CD4-positive, alpha-beta T cell treated with Interleukin-21 for 1 hour (primary cell): ENCODE results near the gene MAP2K6.

Experiments used
- DNase-seq: peaks from one replicate; pipeline ENCODE4 v3.0.0-alpha.2; 2020

MAP2K6 gene

DNA sequence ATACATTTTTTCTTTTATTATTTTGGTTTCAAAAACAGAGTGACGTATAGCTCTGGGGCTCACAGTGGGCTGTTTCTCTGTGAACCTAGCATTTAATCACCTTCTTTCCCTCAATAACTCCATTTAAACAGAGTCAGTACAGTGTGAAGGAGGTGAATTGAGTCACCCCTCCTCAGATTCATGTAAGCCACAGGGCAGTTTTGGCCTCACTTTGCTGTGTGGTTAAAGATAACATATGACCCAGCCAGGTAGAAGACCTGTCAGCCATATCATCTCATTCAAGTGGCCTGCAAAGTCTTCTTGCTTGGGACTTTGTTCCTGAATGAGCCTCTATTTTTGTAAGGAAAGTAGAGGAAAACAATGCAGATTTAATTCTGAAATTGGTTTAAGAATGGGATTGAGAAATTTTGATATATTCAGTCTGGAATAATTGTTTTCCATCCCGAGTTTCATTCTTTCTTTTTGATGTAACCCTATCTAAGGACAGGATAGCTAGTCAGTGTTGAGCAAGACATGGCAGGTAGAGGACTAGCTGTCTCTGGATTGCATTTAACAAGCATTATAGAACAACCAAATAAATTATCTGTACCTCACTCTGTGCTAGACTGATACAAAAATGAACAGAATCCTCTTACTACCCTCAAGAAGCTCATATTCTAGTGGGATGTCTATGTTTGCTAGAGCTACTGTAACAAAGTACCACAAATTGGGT, 13.1 kb downstream of the MAP2K6 start:
- no peak for DNase-seq

- no peak for DNase-seq
Observed at GRCh38 chr17:69428252-69428980, 13.9 kb downstream of the MAP2K6 start.

DNA sequence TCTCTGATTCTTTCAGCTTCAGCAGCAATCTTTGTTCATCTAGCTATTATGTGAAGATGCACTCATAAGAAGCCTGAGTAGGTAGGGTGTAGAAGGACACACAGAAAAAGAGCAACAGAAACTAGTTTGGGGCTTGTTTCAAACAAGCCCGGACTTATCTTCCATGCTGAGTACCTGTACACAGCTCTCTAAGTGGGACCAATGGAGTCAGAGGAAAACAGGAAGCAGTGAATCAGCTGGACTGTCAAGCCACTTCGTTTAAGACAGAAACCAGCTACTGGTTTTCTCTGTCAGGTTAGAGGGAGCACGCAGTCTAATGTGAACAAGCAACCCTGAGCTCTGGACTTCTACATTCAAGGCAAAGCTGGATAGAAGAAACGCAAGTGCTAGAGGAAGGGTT, 16.0 kb downstream of the MAP2K6 start:
- no peak for DNase-seq

GRCh38 chr17:69431835-69432234, 17.3 kb downstream of the MAP2K6 start:
- no peak for DNase-seq

DNA sequence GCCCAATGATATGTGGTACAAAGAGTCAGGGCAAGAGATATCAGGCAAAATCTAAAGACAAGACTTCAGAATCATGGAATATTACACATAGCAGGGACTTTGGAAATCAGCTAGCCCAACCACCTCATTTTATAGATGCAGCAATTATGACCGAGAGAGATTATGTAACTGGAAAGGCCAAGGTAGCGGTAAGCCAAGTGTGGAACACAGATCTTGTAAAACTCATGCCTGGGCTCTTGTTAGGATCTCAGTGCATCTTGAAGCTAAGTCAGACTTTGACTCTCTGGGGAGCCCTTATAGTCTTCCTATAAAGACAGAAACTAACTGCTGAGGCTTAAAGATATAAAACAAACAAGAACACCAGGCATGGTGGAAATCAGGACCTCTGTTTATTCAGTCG, 18.6 kb downstream of the MAP2K6 start:
- DNase-seq: no peak

- no peak for DNase-seq
Observed at GRCh38 chr17:69434164-69434579, 19.7 kb downstream of the MAP2K6 start.

GRCh38 chr17:69435971-69436696, 21.6 kb downstream of the MAP2K6 start:
- no peak for DNase-seq

- DNase-seq: no peak
Observed at GRCh38 chr17:69437475-69437874, 23.0 kb downstream of the MAP2K6 start.

GRCh38 chr17:69438776-69439175, 24.3 kb downstream of the MAP2K6 start:
- no peak for DNase-seq

DNA sequence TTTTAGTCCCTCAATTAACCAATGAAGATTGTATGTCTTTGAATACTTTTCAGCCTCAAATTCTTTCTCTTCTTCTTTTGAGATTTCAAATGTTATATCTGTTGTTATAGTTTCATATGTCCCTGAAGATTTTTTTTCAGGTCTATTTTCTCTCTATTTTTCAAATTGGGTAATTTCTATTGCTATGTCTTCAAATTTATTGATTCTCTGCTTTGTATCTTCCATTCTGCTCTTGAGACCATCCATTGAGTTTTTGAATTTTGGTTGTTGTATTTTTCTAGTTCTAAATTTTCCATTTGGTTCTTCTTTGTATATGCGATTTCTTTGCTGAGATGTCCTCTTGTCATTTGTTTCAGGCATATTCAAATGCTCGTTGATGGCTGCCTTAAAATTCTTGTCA, 26.7 kb downstream of the MAP2K6 start:
- no peak for DNase-seq

DNA sequence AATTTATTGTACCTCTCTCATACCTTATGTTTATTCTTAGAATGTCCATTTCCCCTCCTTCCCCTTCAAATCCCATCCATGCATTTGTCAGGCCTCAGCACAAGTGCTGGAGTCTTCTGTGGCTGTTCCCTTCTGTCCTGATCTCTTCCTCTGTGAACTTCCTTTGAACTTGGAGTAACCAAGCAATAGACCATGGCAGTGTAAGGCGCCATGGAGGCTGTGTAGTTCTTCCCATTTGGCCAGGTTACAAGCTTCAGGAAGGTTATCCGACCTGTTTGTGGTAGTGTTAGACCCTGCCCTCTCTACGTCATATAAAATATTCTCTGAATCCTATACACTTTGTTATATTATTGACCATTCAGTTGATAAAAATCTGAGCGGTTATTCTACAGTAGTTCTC, 28.6 kb downstream of the MAP2K6 start:
- DNase-seq: no peak

DNA sequence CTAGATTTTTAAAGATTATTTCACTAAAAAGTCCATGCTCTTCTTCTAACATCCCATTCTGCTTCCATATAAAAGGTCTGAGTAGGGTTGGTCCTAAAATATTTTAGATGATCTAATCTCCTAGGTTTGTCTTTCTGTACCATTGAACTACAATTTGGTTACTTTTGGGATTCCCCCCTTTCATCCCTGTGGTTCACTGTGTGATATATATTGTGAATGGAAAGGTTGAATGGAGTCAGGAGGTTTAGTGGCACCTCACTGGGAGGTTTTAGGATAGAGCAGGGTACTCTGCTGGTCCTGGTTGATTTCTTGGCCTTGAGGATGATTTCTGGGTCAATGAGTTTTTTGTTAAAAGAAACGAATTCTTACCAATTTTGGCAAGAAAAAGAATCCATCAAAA, 29.5 kb downstream of the MAP2K6 start:
- no peak for DNase-seq

GRCh38 chr17:69445132-69445531, 30.6 kb downstream of the MAP2K6 start:
- DNase-seq: no peak

DNA sequence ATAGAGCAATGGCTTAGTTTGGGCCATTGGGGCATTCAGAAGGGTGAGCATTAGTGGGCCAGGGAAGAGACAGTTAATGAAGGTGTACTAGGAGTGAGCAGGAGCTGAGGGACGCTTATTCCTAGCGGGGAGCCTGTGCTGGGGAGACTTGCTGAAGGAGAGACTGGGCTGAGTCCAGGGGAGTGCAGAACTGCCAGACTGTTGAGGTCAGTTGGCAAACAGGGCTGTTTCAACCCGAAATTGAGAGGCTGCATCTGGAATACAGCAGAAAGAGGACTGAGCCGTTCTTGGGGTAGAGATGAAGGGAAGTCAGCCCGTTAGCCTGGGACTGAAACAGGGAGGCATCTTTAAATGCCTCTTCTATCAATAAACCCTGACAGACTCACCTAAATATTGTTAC, 33.2 kb downstream of the MAP2K6 start:
- no peak for DNase-seq

DNA sequence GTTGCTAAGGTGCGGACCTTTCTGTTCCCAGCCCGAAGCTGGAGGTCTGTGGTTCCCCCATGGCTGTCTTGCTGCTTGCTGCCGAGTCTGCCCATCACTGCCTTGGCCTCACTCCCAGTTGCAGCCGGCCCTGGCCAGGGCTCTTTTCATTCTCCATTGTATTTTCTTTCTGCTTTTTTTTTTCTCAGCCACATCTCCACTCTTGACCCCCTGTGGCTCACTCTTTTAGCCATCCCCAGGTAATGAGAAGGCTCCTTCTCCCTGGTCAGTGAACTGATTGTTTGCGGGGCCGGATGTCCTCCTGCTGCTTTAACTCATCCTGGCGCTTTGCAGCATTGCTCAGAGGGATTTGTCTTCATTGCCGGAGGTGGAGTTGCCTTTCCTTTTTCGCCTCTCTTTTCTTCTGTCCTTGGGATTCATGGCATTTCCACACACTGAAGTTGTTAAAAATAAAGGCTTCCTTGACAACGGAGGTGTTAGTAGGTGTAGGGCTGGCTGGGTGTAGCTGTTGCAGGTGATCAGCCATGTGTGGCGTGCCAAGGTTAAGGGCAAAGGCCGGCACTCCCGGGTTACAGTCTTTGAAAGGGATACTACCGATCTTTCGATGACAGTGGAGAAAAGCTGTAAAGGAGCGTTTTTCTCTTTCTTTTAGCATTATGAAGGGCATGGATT, 34.1 kb downstream of the MAP2K6 start:
- DNase-seq: no peak

DNA sequence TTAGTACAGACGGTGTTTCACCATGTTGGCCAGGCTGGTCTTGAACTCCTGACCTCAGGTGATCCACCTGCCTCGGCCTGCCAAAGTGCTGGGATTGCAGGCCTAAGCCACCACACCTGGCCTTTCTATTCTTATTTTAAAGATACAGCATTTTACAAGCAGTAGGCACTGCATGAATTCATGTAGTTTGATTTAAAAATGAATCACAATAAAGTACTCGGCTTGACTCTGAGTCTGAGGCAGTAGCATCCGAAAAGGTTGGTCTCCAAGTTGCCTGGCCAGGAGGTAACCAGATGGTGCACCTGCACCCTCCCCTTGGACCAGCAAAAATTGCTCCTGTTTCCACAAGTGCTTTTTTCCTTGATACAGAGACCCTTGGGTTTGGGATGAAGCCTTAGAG, 35.6 kb downstream of the MAP2K6 start:
- no peak for DNase-seq

- no peak for DNase-seq
Observed at GRCh38 chr17:69450918-69451317, 36.4 kb downstream of the MAP2K6 start.

DNA sequence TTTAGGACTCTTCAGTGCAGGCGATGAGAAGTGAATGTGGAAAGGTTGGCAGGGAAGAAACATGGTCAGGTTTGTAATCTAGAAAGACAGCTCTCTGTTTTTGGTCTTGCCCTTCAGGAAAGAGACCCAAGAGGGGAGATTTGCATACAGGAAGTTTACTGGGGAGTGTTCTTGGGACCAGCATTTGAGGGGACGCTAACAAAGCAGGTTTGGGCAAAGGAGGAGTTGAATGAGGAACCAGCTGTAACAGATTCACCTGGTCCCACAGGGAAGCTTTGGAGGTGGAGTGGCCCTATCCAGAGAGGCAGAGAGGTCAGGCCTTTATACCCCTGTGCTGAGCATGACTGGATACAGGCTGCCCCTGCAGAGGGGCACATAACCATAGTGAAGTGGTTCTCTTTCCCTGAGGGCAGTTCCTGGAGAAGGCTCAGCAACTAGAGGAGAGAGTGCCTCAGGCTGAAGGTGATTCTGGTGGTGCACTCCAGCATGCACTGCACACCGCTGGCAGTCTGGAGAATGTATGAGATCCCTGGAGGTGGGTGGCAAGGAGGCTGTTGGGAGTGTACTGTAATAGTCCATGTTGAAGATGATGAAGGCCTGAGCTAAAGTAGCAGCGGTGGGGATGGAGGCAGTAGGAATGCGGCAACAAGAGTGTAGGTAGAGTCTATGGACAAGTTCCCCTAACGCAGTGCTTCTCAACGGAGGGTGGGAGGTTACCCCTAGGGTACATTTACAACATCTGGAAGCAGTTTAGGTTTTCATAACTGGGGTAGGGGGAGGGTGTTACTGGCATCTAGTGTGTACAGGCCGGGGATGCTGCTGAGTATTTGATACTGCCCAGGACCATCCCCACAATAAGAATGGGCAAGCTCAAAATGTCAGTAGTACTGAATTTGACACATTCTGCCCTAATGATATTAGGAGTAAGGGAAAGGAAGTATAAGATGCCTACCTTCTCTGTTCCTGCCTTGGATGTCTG, 37.2 kb downstream of the MAP2K6 start:
- DNase-seq: no peak

GRCh38 chr17:69452664-69453260, 38.3 kb downstream of the MAP2K6 start:
- no peak for DNase-seq

GRCh38 chr17:69454051-69454450, 39.6 kb downstream of the MAP2K6 start:
- DNase-seq: no peak

DNA sequence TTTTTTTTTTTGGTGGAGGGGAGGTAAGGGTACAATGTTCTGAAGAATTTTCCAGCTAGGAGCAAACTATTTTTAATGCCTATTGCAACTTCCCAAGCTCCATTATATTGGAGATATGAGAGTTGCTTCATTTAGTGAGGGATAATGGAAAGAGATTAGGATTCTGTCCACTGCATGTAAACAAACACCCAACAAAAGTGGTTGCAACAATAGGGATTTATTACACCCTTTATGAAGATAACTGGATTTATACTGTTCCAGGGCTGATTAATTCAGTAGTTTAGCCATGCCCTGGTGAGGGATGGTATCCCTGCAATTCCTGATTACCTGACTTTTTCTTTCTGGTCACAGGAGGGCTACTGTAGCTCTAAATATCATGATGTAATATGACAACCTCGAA, 40.5 kb downstream of the MAP2K6 start:
- no peak for DNase-seq

DNA sequence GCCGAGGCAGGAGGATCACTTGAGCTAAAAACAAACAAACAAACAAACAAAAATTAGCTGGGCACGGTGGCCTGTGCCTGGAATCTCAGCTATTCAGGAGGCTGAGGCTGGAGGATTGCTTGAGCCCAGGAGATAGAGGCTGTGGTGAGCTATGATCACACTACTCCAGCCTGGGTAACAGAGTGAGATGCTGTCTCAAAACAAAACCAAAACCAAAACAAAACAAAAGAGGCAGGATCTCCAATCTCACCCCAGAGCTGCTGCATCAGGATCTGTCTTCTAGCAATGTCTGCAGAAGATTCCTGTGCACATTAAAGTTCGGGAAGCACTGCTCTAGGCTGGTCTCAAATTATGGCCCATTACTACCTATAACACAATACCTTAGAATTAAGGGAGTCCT, 43.1 kb downstream of the MAP2K6 start:
- no peak for DNase-seq
